GM19328 (cell line): ENCODE measurements around the gene HEBP1.
"Not testable (repeated sequence)": the region's sequence is repeated elsewhere in the genome, so short reads cannot be mapped to it uniquely, and the experiment has no call there.

ENCODE experiments used
- ATAC-seq: cut with Tn5 transposase; IDR thresholded peaks from one replicate; pipeline ENCODE4 v1.9.1; 2021; ENCODE audit warnings: mild to moderate bottlenecking, moderate library complexity; ENCODE audit not compliant: unreplicated experiment

The HEBP1 gene

DNA sequence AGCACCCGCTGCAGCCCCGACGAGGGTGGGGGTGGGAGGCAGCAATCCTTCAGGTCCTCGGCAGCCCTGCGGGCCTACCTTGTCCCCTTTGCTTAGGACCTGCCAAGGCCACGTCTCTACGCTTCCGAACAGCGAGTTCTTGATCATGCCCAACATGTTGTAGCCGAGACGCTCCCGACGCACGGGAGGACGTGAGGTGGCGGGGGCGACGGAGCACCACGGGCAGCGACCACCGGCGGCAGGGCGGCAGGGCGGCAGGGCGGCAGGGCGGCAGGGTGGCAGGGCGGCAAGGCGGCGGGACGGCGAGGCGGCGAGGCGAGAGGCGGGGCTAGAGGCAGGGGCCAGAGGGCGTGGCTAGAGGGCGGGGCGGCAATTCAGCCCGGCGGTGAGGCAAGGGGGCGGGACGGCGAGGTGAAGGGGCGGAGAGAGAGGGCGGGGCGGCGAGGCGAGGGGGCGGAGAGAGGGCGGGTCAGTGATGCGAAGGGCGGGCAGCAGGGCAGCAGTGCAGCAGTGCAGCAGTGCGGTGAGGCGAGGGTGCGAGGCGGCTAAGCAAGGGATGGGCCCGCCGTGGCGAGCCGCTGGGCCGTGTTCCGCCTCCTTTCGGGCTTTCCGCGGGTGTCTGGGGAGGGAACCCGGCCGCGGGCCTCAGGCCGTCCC is at the start of gene HEBP1:
TSS of gene HEBP1 (minus strand) at position 307 of the 657 bp plus-strand sequence. CDS start at position 156, 151 bp downstream.
- peak; percentile 89 for ATAC-seq

- ATAC-seq: no peak
Observed at GRCh38 chr12:13049816-13050215, 49.8 kb upstream of the HEBP1 start.

DNA sequence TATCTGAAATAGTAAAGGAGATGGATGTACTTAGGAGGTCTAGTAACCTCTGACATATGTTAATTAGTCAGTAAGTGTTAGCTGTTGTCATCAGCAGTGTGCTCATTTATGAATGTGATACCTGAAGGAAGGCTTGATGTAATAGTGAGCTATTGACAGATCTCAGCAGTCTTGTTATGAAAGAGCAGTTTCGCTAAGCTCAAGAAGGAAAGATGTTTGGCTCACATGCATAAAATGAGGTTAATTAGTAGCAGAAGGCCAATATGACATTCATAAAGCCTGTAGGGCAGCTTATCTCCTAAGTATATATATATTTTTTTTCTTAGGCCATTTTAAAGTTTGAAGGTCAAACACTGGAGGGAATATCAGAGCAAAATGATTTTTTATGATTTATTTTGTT is 46.9 kb upstream of the HEBP1 start:
- ATAC-seq: no peak

DNA sequence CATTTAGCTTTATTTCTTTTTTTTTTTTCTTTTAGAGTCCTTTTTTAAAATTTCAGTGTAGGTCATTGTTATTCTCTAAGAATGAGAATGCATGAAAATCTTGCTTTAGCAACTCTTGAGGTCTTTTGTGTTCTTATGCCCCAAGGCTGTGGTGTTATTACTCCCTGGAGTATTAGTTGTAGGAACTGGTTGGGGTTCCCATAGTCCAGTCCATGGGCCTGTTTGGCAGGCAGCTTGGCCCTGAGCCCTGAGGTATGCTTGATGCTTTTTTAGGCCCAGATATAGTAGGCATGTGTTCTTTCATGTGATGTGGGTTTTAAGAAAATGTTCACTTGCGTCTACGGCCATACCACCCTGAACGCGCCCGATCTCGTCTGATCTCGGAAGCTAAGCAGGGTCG is 45.8 kb upstream of the HEBP1 start:
- no peak for ATAC-seq

GRCh38 chr12:13044906-13045299 is 44.8 kb upstream of the HEBP1 start:
- no peak for ATAC-seq

DNA sequence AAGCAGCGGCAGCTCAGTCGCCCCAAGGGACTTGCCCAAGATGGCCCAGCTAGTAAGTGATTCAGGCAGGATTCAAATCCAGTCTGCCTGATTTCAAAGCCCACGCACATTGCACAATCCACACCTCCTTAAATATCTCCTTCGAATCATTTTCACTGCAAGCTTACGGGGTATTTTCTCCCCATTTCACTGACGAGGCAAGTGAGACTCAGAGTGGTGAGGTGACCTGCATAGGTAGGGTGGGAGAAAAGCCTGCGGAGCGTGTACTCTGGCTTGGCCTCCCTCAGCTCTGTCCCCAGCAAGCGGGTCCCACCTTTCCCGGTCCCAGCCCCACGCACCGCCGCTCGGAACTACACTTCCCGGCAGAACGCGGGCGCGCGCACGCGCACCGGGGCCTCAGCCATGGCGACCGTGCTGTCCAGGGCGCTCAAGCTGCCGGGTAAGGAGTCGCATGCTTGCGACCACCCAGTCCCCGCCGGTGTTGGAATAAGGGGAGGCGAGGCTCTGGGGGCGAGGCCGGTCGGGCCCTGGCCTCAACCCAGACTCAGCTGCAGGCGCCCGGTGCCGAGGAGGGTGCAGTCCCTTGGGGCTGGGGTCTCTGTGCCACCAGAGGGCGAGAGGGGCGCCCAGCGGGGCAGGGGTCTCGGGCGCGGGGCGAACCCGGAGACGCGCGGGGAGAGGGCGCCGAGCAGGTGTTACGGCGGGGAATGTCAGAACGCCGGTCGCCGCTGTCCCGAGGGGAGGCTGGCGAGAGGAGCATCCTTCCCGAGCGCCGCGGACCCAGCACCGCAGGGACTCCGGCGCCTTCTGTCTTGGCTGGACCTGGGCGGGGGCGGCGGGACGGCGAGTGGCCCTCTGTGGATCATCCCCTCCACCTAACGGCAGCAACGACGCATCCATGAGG is 44.2 kb upstream of the HEBP1 start, which contains the start of gene FAM234B:
TSS of gene FAM234B (plus strand) at position 380 of the 904 bp plus-strand sequence. CDS start at position 403, 23 bp downstream.
- peak; percentile 94 for ATAC-seq

DNA sequence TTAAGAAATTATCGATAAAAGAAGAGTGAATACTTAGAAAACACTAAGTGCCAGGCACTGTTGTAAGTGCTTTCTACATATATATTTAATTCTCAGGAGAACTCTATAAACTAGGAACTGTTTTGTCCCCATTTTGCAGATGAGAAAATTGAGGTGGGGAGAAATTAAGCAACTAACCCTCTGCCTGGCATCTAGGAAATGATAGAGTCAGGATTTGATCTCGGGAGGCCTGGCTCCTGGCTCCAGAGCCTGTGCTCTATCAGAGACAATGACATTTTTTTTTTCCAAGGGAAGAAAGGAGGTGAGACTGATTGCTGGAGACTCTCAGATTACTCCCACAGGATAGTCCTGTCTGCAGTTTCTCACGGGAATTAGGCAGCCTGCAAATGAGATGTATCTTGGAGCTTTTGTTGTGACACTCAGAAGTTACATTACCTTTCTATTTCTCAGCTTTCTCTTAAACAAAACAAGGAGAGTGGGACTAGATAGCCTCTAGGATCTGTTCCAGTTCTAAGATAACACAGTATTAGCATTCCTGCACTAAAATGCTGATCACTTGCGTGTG is 42.7 kb upstream of the HEBP1 start:
- no peak for ATAC-seq

DNA sequence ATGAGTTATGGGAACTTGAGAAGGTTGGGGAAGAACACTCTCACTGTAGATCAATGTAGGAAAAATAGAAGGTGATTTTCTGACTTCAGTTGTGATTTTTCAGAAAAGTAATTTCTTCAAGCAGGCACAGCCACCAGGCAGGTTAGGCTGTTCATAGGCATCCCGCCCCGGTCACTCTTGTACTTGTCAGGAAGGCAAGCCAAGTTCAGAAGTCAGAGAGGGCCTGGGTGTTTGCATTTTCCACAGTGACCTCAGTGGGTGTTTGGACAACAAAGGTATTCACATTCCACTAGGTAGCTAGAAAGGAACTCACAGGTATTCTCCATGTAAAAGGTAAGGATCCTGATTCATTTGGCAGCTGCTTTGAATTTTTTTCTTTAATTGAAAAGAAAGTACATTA is 41.2 kb upstream of the HEBP1 start:
- ATAC-seq: no peak

DNA sequence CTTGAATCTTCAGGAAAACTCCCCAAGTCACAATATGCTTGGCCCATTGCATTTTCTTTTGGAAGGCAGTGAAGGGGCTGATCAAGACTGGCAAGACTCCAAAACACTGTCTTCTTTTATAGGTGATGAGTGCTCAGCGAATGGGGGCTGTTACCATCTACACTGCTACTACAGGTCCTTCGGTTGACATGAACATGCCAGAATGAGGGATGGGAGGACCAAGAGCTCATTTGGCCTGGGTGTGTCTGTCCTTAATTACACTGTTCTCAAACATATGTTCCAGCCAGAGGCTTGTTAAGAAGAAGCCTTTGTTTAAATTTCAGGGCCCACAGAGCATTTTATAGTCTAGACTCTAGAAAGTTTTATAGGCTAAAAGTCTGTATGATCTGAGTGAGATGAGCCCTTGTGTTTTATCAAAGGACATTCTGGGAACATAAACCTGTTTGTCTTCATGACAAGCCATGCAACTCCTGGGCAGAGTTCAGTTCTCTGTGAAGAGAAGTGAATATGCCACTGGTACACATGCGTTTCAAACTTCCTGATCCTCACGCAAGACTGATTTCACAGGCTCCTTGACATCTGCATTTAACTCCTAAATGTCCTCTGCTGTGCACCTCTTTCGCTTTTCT is 39.4 kb upstream of the HEBP1 start:
- no peak for ATAC-seq

GRCh38 chr12:13038491-13039161 is 38.6 kb upstream of the HEBP1 start:
- no peak for ATAC-seq

GRCh38 chr12:13036881-13037280 is 36.8 kb upstream of the HEBP1 start:
- ATAC-seq: no peak

DNA sequence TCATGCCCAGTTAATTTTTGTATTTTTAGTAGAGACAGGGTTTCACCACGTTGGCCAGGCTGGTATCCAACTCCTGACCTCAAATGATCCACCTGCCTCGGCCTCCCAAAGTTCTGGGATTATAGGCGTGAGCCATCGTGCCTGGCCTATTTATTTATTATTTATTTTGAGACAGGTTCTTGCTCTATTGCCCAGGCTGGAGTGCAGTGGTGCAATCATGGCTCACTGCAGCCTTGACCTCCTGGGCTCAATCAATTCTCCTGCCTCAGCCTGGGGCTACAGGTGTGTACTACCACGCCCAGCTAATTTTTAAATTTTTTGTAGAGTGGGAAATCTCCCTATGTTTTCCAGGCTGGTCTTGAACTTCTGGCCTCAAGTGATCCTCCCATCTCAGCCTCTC is 35.3 kb upstream of the HEBP1 start:
- ATAC-seq: not testable (repeated sequence)

DNA sequence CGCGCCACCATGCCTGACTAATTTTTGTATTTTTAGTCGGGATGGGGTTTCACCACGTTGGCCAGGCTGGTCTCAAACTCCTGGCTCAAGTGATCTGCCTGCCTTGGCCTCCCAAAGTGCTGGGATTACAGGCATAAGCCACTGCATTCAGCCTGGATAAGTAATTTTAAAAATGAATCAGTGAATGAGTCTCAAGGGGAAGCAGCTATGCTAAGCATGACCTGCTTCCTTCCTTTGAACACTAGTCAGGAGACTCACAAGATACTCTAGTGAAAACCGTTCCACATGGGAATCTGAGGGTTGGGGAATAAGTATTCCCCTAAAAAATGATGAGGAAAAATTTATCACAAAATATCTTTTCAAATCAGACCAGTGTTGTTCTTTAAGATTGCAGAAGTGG is 33.4 kb upstream of the HEBP1 start:
- ATAC-seq: no peak

GRCh38 chr12:13032164-13032563 is 32.1 kb upstream of the HEBP1 start:
- ATAC-seq: no peak

GRCh38 chr12:13030541-13031291 is 30.7 kb upstream of the HEBP1 start:
- no peak for ATAC-seq

- ATAC-seq: no peak
Observed at GRCh38 chr12:13028825-13029570, 28.9 kb upstream of the HEBP1 start.

DNA sequence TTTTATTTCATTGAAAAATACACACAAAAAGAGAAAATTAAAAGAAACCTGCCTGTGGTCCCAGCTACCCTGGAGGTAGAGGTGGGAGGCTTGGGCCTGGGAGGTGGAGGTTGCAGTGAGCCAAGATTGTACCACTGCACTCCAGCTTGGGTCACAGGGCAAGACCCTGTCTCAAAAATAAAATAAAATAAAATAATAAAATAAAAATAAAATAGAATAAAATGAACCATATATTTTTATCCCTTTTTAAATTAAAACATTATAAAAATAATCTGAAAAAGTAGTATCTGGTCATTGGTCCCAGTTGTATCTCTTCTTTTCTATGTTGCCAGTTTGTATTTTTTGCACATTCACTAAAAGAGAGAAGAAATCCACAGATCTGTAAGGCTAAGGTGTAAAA is 27.4 kb upstream of the HEBP1 start:
- ATAC-seq: no peak

DNA sequence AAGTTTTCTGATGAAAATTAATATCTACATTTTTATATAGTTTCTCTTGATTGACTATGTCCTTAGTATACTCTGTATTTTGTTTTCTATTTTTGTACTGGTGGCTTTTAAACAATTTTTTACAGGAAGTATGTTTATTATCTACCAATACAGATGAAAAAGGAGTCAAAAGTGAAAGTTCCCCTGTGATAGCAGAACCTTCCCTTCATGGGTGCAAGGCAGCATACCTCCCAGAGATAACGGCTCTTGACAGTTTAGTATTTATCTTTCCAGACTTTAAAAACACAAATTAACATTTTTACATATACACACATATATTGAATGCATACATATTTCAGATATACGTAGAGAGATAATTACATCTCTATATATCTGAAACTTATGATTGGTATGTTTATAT is 27.0 kb upstream of the HEBP1 start:
- ATAC-seq: no peak

DNA sequence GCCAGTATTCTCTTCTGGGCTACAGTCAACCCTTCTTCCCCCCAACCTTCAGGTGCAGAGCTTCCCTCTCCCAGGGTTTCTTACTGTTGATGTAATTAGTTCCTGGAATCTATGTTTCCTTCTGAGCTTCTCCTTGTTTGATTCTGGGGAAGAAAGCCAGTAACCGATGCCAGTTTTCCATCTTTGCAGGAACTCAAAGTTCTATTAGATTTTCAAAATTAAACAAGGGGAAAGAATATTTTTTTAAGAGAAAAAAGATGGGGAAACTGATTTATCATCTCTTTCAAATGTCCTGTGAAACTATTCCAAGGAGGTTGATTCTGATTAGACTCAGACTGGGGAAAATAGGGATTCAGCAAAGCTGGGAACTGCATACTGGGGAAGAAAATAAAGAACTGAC is 26.2 kb upstream of the HEBP1 start:
- ATAC-seq: no peak
